ENCODE measurements around the gene EMID1. TPM values are rescaled to one million over a fixed set of nuclear protein-coding genes. Genes with fewer than 3 reads are reported as not detected.

The EMID1 gene
- total and polyA plus RNA-seq, 12 donors: 0.22 to 1.1 (median 0.41) TPM; not detected in 1

- DNase-seq (no peak), ATAC-seq (peak in 1 of 8 donors; percentile 48)
- intact Hi-C loops (cut with DNase I): loop anchor here in 1 of 10 donors (10.0 kb wide), 1 partner anchor 62 kb away; no protein-coding TSS in a partner anchor
- TF ChIP-seq CTCF (IDR thresholded peaks at IDR 0.05): no peak
- Histone ChIP-seq H3K4me1 (peaks cover 0 to 7% (median 0%) of the 10 kb centered on the region in 9 donors), H3K27me3 (peaks cover 0 to 8% (median 0%) of the 10 kb centered on the region in 7 donors), H3K27ac (no peak overlapping the region), H3K36me3 (no peaks in the 10 kb centered on the region), H3K9me3 (no peaks in the 10 kb centered on the region), H3K4me3 (no peak overlapping the region)
- 80 to 83% methylated on average over 11 of the region's 11 CpGs for WGBS, 2 donors
Observed at GRCh38 chr22:29212743-29213142, 7.0 kb downstream of the EMID1 start.

- Histone ChIP-seq H3K4me3 (no peak overlapping the region), H3K27ac (no peak overlapping the region), H3K36me3 (no peaks in the 10 kb centered on the region), H3K9me3 (no peaks in the 10 kb centered on the region), H3K27me3 (peaks cover 0 to 2% (median 0%) of the 10 kb centered on the region in 7 donors), H3K4me1 (peaks cover 0 to 7% (median 0%) of the 10 kb centered on the region in 9 donors)
- no peak for DNase-seq
- intact Hi-C loops (cut with DNase I): loop anchor here in 1 of 10 donors (10.0 kb wide), 1 partner anchor 61 kb away; no protein-coding TSS in a partner anchor
- ATAC-seq: no peak
- TF ChIP-seq CTCF (IDR thresholded peaks at IDR 0.05): no peak
- WGBS, 2 donors: 86% methylated on average over 9 of the region's 9 CpGs
Observed at GRCh38 chr22:29213493-29213892, 7.8 kb downstream of the EMID1 start.

DNA sequence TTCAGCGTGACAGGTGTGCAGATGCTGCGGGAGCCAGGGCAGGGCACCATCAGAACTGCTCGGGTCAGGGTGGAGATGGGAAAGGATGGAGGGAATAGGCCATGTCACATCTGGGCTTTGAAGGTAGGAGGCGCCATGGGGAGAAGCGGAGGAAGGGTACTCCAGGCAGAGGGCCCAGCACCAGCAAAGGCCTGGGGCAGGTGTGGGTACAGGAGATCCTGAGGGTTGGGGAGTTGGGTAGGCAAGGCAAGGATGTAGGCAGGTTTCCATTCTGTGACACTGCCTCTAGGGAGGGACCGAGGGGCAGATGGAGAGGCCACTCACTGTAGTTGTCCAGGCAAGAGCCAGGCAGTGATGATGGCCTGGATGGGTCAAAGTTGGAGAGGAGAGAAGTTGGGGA lies 8.5 kb downstream of the EMID1 start:
- no peaks in the 10 kb centered on the region for H3K9me3 ChIP-seq
- no peak overlapping the region for H3K4me3 ChIP-seq
- H3K27me3 ChIP-seq: no peaks in the 10 kb centered on the region
- no peak overlapping the region for H3K27ac ChIP-seq
- no peak for TF ChIP-seq CTCF (IDR thresholded peaks at IDR 0.05)
- peaks cover 0 to 7% (median 0%) of the 10 kb centered on the region in 9 donors for H3K4me1 ChIP-seq
- intact Hi-C loops (cut with DNase I): loop anchor here in 1 of 10 donors (10.0 kb wide), 1 partner anchor 61 kb away; no protein-coding TSS in a partner anchor
- H3K36me3 ChIP-seq: no peaks in the 10 kb centered on the region
- 95 to 98% methylated on average over 6 of the region's 6 CpGs for WGBS, 2 donors
- ATAC-seq (no peak), DNase-seq (no peak)

DNA sequence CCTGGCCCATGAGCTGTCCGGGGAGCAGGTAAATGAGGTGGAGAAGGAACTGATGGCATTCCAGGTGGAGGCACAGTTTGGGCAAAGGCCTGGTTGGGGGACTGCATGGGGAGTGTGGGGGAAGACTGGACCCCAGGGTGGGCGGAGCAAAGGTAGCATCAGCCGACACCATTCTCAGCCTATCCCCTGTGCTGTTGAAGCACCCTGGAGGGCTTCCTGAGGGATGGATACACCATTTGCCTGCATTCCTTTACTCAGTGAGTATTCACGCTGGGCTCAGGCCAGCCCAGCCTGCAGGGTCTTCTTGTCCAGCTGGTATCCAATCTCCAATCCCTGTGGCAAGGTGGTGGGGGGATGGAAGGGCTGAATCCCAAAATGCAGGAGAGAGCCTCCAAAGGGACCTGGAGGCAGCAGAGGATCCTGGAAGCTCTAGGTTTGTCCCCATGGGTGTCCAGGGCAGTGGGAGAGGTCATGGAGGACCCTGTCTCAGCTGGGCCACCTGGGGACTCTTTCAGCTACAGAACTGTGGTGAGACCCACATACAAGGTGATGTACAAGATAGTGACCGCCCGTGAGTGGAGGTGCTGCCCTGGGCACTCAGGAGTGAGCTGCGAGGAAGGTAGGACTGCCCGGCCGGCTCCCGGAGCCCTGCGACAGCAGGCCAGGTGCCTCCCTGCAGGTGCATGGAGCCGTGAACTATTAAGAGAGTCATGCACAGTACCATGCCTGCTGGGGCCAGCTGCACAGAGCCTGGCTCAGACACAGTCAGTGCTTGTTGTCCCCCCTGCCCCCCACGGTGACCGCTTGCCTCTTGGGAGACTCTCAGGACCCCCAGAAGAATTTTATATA lies 9.5 kb downstream of the EMID1 start:
- no peak for DNase-seq
- 91 to 93% methylated on average over 14 of the region's 14 CpGs for WGBS, 2 donors
- TF ChIP-seq CTCF (IDR thresholded peaks at IDR 0.05): no peak
- Histone ChIP-seq H3K36me3 (no peaks in the 10 kb centered on the region), H3K9me3 (no peaks in the 10 kb centered on the region), H3K4me1 (peaks cover 0 to 7% (median 0%) of the 10 kb centered on the region in 9 donors), H3K27ac (no peak overlapping the region), H3K27me3 (no peaks in the 10 kb centered on the region), H3K4me3 (no peak overlapping the region)
- intact Hi-C loops (cut with DNase I): loop anchor here in 1 of 10 donors (10.0 kb wide), 1 partner anchor 60 kb away; no protein-coding TSS in a partner anchor
- no peak for ATAC-seq
